Stimulated activated naive CD8-positive, alpha-beta T cell treated with anti-CD3 and anti-CD28 coated beads, Interleukin-15, Interleukin-2, amounts not matched to agents 100 ng/mL and 50 ng/mL, for 24 hours (primary cell): ENCODE measurements around the gene INPP5D.
"Not testable (repeated sequence)": the region's sequence is repeated elsewhere in the genome, so short reads cannot be mapped to it uniquely, and the experiment has no call there.

ENCODE experiments used
- H3K27ac Mint-ChIP-seq: one replicate; pipeline ENCODE4 v1.8.0; 2021; ENCODE audit warnings: mild to moderate bottlenecking, mixed read lengths
- H3K27me3 Mint-ChIP-seq: one replicate; pipeline ENCODE4 v1.8.0; 2021; ENCODE audit warnings: mixed read lengths
- H3K36me3 Mint-ChIP-seq: one replicate; pipeline ENCODE4 v1.8.0; 2021; ENCODE audit warnings: low read depth, mixed read lengths
- H3K4me1 Mint-ChIP-seq: one replicate; pipeline ENCODE4 v1.8.0; 2021; ENCODE audit warnings: low read depth, mixed read lengths
- H3K4me3 Mint-ChIP-seq: one replicate; pipeline ENCODE4 v1.8.0; 2021; ENCODE audit warnings: mild to moderate bottlenecking, mixed read lengths
- H3K9me3 Mint-ChIP-seq: one replicate; pipeline ENCODE4 v1.8.0; 2021; ENCODE audit warnings: mixed read lengths

INPP5D gene

DNA sequence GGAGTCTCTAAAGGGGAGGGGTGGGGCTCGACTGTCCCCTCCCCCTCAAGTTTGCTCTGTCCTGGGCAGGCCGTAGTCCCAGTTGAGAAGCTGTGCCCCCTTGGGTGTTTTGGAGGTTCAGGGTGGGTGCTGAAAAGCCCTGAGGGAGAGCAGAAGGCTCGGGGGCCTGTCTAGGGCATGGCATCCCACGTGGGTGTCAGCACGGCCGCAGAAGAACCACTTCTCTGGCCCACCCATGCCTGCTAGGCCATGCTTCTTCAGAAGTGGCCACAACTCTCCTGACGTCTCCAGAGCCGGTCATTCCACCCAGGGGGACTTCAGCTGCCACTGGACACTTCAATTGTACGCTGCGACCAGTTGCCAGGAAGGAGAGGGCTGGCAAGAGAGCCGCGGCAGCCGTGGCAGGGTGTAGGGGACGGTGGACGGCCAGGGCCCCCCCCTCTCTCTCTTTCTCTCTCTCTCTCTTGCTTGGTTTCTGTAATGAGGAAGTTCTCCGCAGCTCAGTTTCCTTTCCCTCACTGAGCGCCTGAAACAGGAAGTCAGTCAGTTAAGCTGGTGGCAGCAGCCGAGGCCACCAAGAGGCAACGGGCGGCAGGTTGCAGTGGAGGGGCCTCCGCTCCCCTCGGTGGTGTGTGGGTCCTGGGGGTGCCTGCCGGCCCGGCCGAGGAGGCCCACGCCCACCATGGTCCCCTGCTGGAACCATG is at the start of gene INPP5D:
TSS of gene INPP5D (plus strand) at position 546 of the 704 bp plus-strand sequence. CDS start at position 683, 137 bp downstream.
- Mint-ChIP-seq H3K27me3 (no peaks in the 10 kb centered on the region), H3K9me3 (no peaks in the 10 kb centered on the region), H3K4me1 (peaks cover 50% of the 10 kb centered on the region), H3K4me3 (peak within 1 kb of the TSS; percentile 87), H3K36me3 (peaks cover 7% of the 10 kb centered on the region), H3K27ac (peak within 1 kb of the TSS; percentile 99)

DNA sequence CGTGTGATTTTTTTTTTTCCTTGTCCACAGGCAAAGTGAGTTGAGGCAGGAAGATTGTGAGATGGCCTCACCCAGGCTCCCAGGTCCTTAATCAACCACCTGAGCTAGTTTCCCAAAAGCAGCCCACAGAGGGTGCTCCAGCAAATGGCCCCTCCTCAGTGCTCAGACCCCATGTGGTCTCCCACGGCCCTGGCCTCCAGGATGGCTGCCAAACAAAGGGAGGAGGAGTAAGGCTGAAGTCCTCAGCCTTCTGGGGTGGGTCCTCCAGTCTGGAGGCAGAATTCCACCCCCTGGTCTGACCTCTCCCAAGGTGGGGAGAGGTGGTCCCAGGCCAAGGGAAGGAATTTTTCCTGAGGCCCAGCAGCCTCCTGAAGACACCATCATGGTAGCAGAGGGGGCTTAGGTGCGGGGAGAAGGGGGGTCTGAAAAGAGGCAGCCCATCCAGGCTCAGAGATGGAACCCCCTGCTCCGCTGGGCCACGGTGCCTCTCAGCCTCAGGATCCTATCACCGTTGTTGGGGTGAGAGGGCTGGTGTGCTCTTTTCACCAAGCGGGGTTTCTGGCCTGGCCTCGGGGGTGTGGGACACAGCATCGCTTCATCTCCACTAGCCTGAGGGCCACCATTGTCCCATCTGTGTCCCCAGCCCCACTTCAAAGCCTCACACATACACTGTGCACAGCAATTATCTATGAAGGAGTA is 49.4 kb upstream of the INPP5D start:
- Mint-ChIP-seq H3K27me3 (no peaks in the 10 kb centered on the region), H3K9me3 (peaks cover 4% of the 10 kb centered on the region), H3K36me3 (no peaks in the 10 kb centered on the region), H3K4me3 (no peak overlapping the region), H3K27ac (no peak overlapping the region), H3K4me1 (peaks cover 3% of the 10 kb centered on the region)

DNA sequence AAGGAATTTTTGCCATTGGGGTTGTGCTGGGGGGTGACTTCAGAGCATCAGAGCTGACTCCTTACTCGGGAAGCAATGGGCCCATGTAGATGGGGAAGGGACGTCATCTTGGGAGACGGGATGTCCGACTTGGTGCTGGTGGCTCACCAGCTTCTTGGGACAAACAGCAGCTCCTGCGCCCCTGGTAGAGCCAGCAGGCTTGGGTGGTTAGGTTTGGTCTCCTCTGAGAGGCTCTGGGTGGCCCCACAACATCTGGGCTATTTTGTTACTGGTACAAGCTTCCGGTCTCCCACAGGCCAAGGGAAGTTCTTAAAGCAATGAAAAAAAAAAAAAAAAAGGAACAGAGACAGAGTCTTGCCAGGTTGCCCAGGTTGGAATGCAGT is 48.9 kb upstream of the INPP5D start:
- H3K36me3 Mint-ChIP-seq = no peaks in the 10 kb centered on the region
- no peaks in the 10 kb centered on the region for H3K27me3 Mint-ChIP-seq
- peaks cover 3% of the 10 kb centered on the region for H3K4me1 Mint-ChIP-seq
- peaks cover 4% of the 10 kb centered on the region for H3K9me3 Mint-ChIP-seq
- H3K4me3 Mint-ChIP-seq = no peak overlapping the region
- H3K27ac Mint-ChIP-seq = no peak overlapping the region

DNA sequence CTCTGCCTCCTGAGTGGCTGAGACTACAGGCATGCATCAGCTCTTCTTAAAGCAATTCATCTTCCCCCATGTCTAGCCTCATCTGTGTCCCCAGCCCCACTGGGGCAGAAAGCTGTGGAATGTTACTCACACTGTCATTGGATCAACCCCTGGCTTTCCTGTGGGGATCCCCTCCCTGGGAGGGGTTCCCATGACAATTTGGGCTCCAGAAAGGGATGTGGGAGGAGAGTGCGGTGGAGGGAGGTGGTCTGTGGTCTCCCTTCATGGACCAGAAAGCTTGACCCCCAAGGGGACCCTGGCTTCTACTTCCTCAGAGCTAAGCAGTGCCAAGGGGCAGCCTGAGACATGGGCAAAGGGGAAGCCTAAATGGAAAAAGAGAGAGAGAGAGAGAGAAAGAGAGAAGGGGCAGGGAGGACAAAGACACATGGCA is 48.4 kb upstream of the INPP5D start:
- H3K4me1 Mint-ChIP-seq = peaks cover 3% of the 10 kb centered on the region
- H3K27ac Mint-ChIP-seq = no peak overlapping the region

DNA sequence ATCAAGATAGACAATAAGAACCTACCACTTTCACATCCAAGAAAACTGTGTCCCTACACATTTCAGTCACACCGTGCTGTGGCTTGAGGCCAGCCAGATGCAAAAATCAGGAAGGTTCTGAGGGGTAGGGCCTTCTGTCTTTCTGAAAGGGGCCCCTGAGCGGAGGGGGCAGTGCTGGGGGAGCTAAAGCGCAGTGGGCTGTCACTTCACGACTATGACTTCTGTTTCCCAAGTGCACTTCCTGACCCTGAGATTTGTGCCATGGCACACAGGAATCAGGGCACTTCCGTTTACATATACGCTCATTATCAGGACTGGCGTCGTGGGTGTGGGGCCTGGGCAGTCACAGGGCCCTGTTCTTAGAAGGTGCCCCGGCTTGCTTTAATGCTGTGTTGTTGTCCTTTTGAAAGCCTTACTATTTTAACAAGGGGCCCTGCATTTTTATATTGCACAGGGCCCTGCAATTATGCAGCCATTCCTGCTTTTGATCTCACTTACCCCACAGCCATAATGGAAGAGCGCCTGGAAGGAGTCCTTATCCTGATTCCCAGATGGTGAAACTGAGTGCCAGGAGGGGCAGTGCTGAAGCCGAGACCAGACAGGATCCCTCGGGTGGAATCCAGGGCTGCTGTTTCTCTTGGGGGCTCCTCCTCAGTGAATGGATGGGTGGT is 47.7 kb upstream of the INPP5D start:
- Mint-ChIP-seq H3K27me3 (no peaks in the 10 kb centered on the region), H3K9me3 (peaks cover 6% of the 10 kb centered on the region), H3K4me1 (peaks cover 3% of the 10 kb centered on the region), H3K27ac (no peak overlapping the region), H3K4me3 (no peak overlapping the region), H3K36me3 (no peaks in the 10 kb centered on the region)

More for the DNA sequence above, 48.4 kb upstream of the INPP5D start:
- H3K9me3 Mint-ChIP-seq = peaks cover 4% of the 10 kb centered on the region
- H3K27me3 Mint-ChIP-seq = no peaks in the 10 kb centered on the region
- H3K36me3 Mint-ChIP-seq = no peaks in the 10 kb centered on the region
- no peak overlapping the region for H3K4me3 Mint-ChIP-seq

DNA sequence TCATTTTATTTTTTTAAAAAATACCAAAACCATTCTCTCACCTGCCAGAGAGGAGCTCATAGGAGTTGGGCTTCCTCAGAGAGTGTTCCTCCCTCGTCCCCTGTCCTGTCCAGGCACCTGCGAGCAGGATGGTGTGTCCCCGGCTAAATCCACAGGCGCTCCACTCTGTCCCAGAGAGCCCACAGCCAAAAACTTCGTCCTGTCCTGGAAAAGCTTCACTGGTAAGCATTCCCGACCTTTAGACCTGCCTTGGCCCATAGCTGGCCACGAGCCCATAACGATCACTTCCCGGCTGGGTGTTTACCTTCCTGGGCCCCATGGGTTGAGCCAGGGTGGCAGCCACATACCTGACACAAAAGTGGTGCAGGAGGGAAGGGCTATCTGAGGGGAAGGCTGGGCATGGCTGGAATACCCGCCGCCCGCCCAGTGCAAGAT is 47.1 kb upstream of the INPP5D start, which contains the start of gene NGEF:
TSS of gene NGEF (minus strand) at position 230 of the 435 bp plus-strand sequence. CDS start 38,366 bp downstream, outside the sequence.
- no peak within 1 kb of the TSS for H3K27ac Mint-ChIP-seq
- no peaks in the 10 kb centered on the region for H3K27me3 Mint-ChIP-seq
- peaks cover 3% of the 10 kb centered on the region for H3K4me1 Mint-ChIP-seq
- H3K9me3 Mint-ChIP-seq = peaks cover 8% of the 10 kb centered on the region
- H3K4me3 Mint-ChIP-seq = no peak within 1 kb of the TSS
- H3K36me3 Mint-ChIP-seq = no peaks in the 10 kb centered on the region

DNA sequence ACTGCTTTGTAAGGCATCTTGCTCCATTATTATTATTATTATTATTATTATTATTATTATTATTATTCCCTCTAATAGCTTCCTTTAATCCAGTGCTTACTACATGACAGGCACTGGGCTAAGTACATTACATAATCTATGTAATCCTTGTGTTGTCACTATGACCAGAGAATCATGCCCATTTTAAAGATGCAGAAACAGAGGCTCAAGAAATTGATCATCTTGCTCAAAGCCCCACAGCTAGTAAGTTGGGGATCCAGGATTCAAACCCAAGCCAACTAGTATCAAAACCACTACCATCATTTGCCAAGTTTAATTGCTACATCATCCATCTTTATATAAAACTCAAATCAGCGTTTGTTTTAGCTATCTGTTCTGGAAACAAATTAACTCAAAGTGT is 46.5 kb upstream of the INPP5D start:
- no peaks in the 10 kb centered on the region for H3K27me3 Mint-ChIP-seq
- H3K4me1 Mint-ChIP-seq = peaks cover 3% of the 10 kb centered on the region
- H3K9me3 Mint-ChIP-seq = peaks cover 8% of the 10 kb centered on the region
- no peaks in the 10 kb centered on the region for H3K36me3 Mint-ChIP-seq
- H3K4me3 Mint-ChIP-seq = no peak overlapping the region
- H3K27ac Mint-ChIP-seq = no peak overlapping the region

DNA sequence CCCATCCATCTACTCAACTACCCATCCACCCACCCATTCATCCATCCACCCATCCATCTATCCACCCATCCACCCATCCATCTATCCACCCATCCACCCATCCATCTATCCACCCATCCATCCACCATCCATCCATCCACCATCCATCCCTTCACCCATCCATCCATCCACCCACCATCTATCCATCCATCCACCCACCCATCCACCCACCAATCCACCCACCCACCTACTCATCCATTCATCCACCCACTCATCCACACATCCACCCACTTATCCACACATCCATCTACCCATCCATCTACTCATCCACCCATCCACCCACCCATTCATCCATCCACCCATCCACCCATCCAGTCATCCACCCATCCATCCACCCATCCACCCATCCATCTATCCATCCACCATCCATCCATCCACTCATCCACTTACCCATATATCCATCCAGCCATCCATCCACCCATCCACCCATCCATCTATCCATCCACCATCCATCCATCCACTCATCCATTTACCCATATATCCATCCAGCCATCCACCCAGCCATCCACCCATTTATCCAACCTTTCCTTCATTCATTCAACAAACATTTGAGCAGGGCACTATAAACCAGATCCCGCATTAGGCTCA is 45.0 kb upstream of the INPP5D start:
- peaks cover 3% of the 10 kb centered on the region for H3K4me1 Mint-ChIP-seq
- no peaks in the 10 kb centered on the region for H3K36me3 Mint-ChIP-seq
- no peak overlapping the region for H3K4me3 Mint-ChIP-seq
- no peaks in the 10 kb centered on the region for H3K27me3 Mint-ChIP-seq
- H3K9me3 Mint-ChIP-seq = peaks cover 8% of the 10 kb centered on the region
- H3K27ac Mint-ChIP-seq = peak overlapping the region; percentile 17

DNA sequence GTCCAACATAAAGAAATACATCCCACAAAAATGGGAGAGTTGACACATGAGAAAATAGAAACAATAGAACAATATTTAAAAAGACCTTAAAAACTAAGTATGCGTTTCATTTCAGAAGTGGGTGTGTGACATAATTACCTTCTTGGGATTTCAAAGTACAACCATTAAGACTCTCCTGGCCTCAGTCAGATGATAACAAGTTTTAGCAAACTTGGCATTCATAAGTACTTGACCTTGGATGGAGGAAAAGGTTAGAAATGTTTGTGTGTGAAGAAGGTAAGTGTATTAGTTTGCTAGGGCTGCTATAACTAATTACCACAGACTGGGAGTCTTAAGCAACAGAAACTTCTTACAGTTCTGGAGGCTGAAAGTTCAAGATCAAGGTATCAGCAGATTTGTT is 42.2 kb upstream of the INPP5D start:
- H3K4me3 Mint-ChIP-seq = no peak overlapping the region
- peaks cover 8% of the 10 kb centered on the region for H3K9me3 Mint-ChIP-seq
- no peaks in the 10 kb centered on the region for H3K36me3 Mint-ChIP-seq
- no peaks in the 10 kb centered on the region for H3K4me1 Mint-ChIP-seq
- no peak overlapping the region for H3K27ac Mint-ChIP-seq
- no peaks in the 10 kb centered on the region for H3K27me3 Mint-ChIP-seq

DNA sequence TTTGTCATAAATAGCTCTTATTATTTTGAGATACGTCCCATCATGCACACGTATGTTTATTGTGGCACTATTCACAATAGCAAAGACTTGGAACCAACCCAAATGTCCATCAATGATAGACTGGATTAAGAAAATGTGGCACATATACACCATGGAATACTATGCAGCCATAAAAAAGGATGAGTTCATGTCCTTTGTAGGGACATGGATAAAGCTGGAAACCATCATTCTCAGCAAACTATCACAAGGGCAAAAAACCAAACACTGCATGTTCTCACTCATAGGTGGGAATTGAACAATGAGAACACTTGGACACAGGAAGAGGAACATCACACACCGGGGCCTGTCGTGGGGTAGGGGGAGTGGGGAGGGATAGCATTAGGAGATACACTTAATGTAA is 40.5 kb upstream of the INPP5D start:
- H3K4me1 Mint-ChIP-seq, H3K27me3 Mint-ChIP-seq, H3K27ac Mint-ChIP-seq, H3K9me3 Mint-ChIP-seq, H3K4me3 Mint-ChIP-seq, H3K36me3 Mint-ChIP-seq: not testable (repeated sequence)

DNA sequence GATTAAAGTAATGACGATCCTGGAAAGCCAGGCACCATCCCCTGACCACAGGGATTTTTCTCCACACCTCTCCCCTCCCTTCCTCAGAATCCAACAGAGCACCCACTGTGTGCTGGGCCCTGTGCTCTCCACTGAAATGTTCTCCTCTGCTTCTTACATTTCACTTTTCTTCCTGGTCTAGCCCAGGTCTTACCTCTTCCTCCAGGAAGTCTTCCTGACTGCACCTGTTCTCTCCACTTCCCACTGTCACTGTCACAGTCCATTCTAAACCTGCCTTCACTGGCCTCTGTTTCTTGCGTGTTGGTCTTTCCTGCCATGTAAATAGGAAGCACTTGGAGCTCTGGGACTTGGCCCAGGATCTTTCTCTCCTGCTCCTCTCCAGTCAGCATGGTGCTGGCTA is 39.7 kb upstream of the INPP5D start:
- H3K4me1 Mint-ChIP-seq = no peaks in the 10 kb centered on the region
- H3K4me3 Mint-ChIP-seq = no peak overlapping the region
- no peaks in the 10 kb centered on the region for H3K36me3 Mint-ChIP-seq
- peaks cover 6% of the 10 kb centered on the region for H3K9me3 Mint-ChIP-seq
- H3K27ac Mint-ChIP-seq = no peak overlapping the region
- H3K27me3 Mint-ChIP-seq = no peaks in the 10 kb centered on the region

DNA sequence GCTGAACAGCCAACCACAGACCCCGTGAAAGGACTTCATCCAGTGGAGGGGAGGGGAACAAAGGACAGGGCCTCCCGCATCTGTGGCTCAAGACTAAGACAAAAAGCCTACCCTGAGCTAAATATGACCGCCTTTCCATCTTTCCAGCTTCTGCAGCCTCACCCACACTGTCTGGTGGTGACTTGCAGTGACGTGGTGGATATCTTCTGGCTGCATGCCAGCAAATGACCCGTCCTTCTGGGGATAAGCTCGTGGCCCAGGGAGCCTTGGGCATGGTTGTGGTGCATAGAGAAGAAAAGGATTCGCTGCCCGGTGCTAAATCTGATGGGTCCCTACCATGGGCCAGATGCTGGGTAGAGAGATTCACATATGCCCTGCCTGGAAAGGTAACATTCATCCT is 38.4 kb upstream of the INPP5D start:
- Mint-ChIP-seq H3K27ac (no peak overlapping the region), H3K9me3 (peaks cover 4% of the 10 kb centered on the region), H3K27me3 (no peaks in the 10 kb centered on the region), H3K36me3 (no peaks in the 10 kb centered on the region), H3K4me1 (no peaks in the 10 kb centered on the region), H3K4me3 (no peak overlapping the region)

DNA sequence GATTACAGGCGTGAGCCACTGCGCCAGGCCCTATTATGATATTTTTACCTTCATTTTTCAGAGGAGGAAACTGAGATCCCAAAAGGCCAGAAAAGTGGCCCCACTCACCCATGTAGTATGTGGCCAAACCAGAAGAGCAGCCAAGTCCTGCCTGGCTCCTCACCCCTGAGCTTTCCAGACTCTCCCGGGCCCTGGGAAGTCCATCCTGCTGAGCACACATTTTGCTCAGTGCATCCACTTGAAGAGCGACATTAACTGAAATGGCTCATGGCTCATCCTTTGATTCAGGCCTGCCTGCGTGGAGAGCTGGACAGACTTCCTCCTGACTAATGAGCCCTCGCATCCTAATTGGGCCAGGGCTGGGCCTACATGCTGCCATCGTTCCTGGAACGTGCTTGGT is 37.6 kb upstream of the INPP5D start:
- Mint-ChIP-seq H3K27ac (no peak overlapping the region), H3K4me3 (no peak overlapping the region), H3K27me3 (no peaks in the 10 kb centered on the region), H3K4me1 (no peaks in the 10 kb centered on the region), H3K9me3 (peaks cover under 1% of the 10 kb centered on the region), H3K36me3 (no peaks in the 10 kb centered on the region)

DNA sequence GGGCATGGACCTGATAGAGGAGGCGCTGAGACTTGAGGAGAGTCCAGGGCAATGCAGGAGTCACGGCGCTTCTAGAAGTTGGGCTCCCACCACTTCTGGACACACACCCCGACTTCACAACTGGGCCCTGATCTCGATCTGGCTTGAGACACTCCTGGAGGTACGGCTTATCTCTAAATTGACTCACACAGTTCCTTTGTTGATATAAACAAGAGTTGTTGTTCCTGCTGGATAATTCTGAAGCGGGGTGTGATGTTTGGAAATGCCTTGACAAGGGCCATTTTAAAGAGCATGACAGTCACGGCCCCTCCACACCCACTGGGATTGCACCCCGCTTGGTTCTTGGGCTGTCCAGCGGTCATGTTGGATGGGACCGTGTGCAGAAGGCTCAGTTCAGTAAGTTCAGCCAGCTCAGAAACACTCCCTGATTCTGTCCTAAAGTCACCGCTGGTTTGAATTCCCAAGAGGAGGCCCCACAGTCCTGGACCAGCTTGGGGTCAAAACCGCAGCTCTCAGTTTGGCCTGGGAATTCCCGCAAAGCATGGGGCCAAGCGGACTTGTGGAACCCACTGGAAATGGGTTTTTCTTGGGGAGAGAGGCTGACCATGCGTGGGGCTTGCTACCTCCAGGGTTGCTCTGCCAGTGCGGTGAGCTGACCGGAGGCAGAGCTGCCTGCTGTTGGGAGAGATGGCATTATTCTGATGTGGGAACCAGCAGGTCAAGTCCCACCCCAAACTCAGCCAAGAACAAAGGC is 37.0 kb upstream of the INPP5D start:
- Mint-ChIP-seq H3K4me3 (no peak overlapping the region), H3K9me3 (no peaks in the 10 kb centered on the region), H3K27ac (no peak overlapping the region), H3K36me3 (no peaks in the 10 kb centered on the region), H3K4me1 (no peaks in the 10 kb centered on the region), H3K27me3 (no peaks in the 10 kb centered on the region)
